Erythroblast (primary cell): Measurements from ENCODE around the gene TCF7L2.

Experiments
- DNase-seq, 2 experiments: peaks; one replicate each; lab custom pipeline; 2025; lab: John Stamatoyannopoulos, UW
- GATA1 ChIP-seq: IDR thresholded peaks from 2 replicates; pipeline ENCODE4 v1.6.1; 2011; ENCODE audit warnings: low read depth, mild to moderate bottlenecking, control low read depth, low read length, moderate library complexity
- POLR2A ChIP-seq: IDR thresholded peaks from 2 replicates; pipeline ENCODE4 v1.6.1; 2011; ENCODE audit warnings: mild to moderate bottlenecking, low read length

TCF7L2 gene

DNA sequence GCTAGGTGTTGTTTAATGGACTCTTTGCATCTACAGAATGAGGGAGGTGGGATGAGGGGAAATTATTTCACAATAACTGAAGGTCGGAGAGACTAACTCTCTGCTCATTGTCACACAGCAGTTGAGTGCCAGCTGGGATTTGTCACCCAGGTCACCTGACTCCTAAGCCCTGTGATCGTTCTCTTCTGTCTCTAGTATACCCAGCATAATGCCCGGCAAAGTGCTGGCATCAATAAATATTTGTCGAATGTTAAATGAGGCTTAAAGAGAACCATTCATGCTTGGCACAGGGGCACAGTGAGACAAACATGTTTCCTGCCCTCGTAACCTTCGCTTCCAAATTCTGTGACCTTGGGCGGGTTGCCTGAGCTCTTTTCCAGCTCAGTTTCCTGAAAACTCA is 70.8 kb downstream of the TCF7L2 start:
- no peak for DNase-seq
- no peak for TF ChIP-seq POLR2A
- no peak for TF ChIP-seq GATA1

DNA sequence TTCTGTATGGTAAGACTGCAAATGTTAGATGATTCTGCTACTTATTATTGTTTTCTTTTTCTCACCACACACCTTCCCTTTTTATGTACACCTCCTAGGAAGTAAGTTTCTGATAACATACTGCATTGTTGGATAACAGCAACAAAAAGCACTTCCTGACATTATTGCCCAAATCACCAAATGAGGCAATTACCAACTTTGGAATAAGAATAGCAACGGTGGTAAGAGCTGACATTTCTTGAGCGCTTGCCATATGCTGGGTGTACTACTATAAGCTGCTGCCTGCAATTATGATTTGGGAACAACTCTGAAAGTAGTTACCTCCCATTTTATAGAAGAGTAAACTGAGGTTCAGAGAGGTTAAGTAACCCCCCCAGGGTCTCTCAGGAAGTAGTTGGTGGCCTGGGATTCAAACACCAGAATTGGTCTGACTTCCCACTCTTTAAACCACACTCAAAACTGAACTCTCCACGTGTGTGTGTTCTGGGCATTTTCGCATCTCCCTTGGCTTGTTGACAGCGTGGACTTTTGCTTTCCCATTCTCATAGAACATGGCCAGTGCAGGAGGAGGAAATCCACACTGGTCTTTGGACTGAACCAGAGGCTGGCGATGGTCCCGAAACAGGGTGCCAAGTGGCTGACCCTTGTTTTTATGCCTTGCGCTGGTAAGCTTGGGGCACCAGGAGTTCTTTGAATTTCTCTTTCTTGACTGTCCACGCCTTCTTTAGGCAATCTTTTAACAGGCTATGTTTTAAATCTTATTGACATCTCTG is 71.4 kb downstream of the TCF7L2 start:
- TF ChIP-seq GATA1: no peak
- DNase-seq: no peak

DNA sequence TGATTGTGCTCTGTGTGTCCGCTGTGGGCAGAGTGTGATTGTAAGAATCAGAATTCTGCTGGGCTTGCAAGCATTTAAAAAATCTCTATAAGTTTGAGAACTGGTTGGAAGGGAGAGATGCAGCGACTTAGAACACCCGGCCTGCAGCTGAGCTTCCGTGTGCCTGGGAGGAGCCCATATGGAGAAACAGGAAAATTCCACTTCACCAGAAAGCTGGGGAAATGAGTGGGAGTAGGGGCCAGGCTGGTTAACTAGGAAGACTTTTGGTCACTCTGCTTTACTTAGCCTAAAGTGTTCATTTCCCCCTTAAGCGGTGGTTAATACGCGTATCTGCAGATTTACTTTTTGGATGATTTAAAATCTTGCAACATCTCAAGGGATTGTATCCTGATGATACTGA is 72.2 kb downstream of the TCF7L2 start:
- TF ChIP-seq POLR2A (no peak), GATA1 (no peak)
- no peak for DNase-seq

DNA sequence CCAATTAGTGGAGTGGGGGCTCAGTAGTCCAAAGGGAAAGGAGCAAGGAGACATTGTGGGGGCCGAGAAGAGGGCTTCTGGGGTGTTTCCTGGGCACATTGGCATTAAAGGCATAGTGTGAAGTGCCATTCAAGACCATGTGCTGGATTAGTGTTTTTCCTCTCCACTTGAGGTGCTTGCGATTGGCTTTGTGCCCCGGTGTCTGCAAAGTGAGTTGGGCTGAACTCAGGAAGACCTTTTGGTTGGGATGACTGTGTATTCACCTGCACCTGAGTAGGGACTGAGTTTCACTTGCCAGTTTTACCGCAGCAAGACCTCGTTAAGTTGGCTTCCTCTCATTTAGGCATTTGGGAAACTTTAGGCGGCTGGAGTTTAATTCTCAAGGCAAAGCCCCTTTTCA is 73.0 kb downstream of the TCF7L2 start:
- TF ChIP-seq POLR2A (no peak), GATA1 (no peak)
- no peak for DNase-seq

DNA sequence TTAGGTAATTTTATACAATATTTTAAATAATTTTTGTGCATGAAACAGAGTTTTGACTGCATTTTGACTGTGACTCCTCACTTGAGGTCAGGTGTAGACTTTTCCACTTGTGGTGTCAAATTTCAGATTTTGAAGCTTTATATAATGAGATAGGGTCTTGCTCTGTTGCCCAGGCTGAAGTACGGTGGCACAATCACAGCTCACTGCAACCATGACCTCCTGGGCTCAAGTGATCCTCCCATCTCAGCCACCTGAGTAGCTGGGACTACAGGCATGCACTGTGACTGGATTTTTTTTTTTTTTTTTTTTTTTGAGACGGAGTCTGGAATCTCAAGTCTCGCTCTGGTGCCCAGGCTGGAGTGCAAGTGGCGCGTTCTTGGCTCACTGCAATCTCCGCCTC is 74.9 kb downstream of the TCF7L2 start:
- no peak for DNase-seq
- no peak for TF ChIP-seq POLR2A
- TF ChIP-seq GATA1: no peak

DNA sequence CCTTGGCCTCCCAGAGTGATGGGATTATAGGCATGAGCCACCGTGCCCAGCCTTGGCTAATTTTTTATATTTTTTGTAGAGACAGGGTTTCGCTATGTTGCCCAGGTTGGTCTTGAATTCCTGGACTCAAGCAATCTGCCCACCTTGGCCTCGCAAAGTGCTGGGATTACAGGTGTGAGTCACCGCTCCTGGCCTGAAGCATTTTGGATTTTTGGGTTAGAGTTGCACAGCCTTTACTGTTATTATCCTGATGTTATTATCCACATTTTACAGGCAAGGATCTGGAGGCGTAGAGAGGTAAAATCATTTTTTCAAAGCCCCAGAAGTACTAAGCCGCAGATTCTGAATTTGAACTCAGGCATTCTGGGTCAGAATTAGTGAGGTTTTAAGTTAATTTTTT is 75.4 kb downstream of the TCF7L2 start:
- DNase-seq: no peak

DNA sequence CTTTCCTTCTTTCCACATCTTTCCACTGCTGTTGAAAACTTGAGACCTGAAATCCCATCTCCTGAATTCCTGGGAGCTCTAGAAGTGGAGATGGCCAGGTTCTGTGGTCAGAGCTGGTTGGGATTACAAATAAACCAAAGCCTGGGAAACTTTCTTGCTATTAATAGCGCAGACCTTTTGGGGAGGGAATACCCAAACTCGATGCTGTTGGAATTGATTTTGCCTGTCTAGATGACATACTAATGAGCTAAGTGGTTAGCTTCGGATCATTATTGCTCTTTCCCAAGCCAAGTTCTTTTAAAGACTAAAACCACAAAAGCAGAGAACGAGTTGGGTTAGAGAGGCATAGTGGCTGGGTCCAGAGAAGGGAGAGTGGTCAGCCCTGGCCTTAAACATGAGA is 76.6 kb downstream of the TCF7L2 start:
- TF ChIP-seq GATA1: no peak
- TF ChIP-seq POLR2A: no peak
- DNase-seq: no peak

More for the DNA sequence above, 75.4 kb downstream of the TCF7L2 start:
- TF ChIP-seq POLR2A (no peak), GATA1 (no peak)

DNA sequence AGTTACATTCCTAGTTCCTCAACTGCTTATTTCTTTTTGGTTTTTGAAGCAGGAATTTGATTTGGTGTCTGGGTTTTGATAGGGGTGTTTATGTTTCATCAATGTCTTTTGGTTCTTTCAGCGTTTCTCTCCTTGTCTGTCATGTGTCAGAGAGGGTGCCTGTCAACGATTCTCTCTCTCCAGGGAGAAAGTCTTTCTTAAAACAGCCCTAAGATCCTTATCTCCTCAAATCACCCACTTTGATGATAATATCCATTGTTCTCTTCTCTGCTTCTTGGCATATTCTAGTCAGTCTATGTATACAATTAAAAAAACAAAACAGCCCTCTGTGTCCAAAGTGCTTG is 77.2 kb downstream of the TCF7L2 start:
- TF ChIP-seq GATA1: no peak
- no peak for TF ChIP-seq POLR2A
- DNase-seq: no peak

DNA sequence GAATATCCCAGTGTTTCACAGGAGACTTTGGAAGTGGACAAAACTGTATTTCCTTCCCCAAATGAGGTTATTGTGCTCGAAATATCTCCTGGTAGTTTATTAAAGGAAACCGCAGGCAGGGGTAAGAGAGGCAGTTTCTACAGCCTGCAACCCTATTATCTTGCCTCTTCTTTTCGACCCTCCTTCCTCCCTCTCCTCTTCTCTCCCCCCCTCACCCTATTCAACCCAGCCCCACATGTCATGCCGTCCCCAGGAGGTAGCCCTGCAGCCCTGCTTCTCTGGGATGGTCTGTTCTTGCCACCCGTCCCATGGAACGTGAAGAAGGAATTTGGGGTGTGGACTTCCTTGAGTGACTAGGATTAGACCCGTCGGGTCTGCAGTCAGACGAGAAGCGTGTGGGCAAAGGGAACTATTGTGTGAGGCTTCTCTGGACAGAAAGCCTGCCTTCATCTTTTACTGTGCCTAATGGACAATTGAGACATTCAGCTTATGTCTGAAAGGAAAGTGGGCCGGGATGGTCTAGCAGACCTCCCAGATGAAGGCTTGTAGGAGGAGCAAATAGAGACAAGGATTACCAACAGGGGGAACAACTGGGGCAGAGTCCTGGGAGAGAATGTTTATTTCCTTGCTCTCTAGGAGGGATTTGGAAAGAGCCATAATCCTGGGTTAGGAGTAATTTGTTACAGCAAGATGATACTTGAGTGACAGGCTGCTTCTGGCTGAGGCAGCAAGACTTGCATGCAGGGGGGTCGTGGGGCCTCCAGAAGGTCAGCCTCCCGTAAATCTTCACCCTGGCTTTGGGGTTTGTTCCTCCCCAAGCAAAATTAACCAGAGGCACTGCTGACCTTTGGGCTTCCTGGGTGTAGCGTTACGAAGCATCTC is 77.8 kb downstream of the TCF7L2 start:
- DNase-seq: no peak
- TF ChIP-seq GATA1 (no peak), POLR2A (no peak)

DNA sequence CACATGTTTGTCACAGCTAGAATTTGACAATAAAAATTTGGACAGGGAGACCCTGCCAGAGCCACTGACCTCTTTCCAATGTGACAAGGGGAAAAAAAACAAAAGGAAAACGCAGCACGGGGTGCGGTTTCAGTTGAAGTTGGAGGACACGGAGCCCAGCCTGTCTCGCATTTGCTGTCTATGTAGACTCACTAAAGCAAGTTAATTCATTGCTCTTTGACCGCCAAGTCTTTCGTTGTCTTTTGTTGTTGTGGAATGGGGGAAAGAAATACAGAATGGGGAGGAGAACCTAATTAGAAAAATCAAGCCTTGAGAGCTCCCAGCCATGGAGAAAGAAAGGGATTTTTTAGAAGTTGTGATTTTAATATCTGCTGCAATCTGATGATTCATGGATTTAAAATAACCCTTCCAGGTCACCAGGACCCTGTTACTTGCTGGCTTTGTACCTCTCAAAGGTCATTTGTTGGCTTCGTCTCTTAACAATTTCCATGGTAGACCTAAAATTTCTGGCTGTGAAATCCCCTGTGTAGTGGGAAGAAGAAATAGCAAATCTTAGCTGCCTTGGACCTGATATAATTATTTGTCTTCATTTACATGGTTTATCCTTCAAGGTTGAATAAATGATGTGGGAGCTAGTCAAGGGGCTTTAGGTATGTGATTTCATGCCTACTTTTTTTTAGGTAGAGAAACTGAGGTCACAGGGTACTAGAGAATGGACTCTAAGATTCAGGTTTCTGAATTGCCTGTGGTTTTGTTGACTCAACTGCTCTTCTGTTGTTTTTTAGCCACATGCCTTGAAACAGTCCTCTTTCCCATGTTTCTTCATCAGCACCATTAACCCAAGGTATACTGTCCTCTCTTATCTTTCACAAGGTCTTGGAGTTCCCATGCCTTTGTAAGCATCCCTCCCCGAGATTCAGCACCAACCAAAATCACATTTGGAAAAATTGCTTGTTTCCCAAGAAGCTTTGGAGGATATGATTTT is 78.7 kb downstream of the TCF7L2 start:
- TF ChIP-seq POLR2A (no peak), GATA1 (no peak)

DNA sequence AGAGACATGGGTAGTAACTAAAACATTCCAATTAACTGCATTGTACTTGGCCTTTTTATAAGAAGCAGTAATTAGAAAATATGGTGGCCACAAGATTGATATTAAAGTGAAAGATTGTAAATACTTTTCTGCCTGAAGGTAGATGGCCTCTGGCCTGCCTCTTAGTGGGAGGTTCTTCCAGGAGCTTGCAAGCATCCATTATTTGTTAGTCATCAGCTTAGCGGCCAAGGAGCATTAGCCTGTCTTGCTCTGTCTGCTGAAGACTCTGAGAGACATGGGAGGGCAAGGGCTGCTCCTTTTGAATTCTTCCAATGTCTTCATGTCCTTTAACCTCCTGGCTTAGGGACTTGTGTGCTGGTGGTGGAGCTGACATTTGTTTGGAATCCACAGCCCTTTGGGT is 80.4 kb downstream of the TCF7L2 start:
- DNase-seq: no peak
- no peak for TF ChIP-seq POLR2A
- no peak for TF ChIP-seq GATA1

More for the DNA sequence above, 78.7 kb downstream of the TCF7L2 start:
- DNase-seq: no peak

DNA sequence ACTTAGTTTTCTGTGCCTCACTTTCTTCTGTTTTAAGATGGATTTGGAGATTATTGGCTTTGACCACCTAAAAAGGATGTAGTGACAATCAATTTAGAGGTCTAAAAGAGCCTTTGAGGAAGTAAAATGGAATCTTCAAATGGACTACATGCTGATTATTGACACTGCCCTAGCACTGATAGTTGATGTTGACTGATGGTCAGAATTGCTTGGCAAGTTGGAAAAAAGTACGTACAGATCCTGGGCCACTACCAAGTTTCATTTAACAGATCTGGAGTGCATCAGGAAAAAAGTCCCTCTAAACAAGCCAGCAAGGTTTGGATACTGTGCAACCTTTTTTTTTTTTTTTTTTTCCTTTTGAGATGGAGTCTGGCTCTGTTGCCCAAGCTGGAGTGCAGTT is 81.1 kb downstream of the TCF7L2 start:
- no peak for DNase-seq
- no peak for TF ChIP-seq GATA1
- TF ChIP-seq POLR2A: no peak

DNA sequence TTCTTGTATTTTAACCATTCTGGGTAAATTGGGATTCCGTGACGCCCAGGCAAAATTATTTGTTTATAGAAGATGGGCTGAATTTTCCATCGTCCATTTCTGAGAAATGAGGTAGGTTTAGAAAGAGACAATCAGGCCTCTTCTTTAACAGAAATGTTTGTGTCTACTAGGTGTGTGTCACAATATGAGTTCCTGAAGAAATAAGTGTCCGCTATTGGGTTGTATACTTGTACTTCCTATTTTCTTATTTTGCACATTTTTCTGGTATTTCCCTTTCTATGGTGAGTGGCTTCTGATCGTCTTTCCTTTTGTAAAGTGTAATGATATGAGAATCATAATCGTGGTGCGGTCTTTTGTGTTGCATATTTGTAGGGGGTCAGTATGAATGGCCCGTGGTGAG is 83.9 kb downstream of the TCF7L2 start:
- TF ChIP-seq GATA1: no peak
- no peak for TF ChIP-seq POLR2A
- DNase-seq: no peak
